GM21367 (cell line): ENCODE results near the gene TREX2.
"Not testable (repeated sequence)": the region's sequence is repeated elsewhere in the genome, so short reads cannot be mapped to it uniquely, and the experiment has no call there.

ENCODE experiments used
- ATAC-seq: cut with Tn5 transposase; IDR thresholded peaks from one replicate; pipeline ENCODE4 v1.9.1; 2021; ENCODE audit not compliant: unreplicated experiment

TREX2 gene

GRCh38 chrX:153410888-153411254 lies 35.0 kb downstream of the TREX2 start:
- ATAC-seq: no peak

- ATAC-seq: no peak
These were observed 35.5 kb downstream of the TREX2 start for GRCh38 chrX:153410373-153410772.

- ATAC-seq: no peak
These were observed 36.3 kb downstream of the TREX2 start for GRCh38 chrX:153409414-153410101.

- no peak for ATAC-seq
These were observed 36.9 kb downstream of the TREX2 start for GRCh38 chrX:153408871-153409351.

- no peak for ATAC-seq
These were observed 37.6 kb downstream of the TREX2 start for GRCh38 chrX:153408221-153408721.

GRCh38 chrX:153407736-153408135 lies 38.1 kb downstream of the TREX2 start:
- ATAC-seq: no peak

GRCh38 chrX:153406903-153407302 lies 39.0 kb downstream of the TREX2 start:
- ATAC-seq: no peak

GRCh38 chrX:153406011-153406410 lies 39.8 kb downstream of the TREX2 start:
- no peak for ATAC-seq

- no peak for ATAC-seq
These were observed 40.4 kb downstream of the TREX2 start for GRCh38 chrX:153405426-153405825.

GRCh38 chrX:153404333-153404732 lies 41.5 kb downstream of the TREX2 start:
- not testable (repeated sequence) for ATAC-seq

GRCh38 chrX:153401133-153401764 lies 44.6 kb downstream of the TREX2 start, which contains the start of gene PNMA6E:
TSS of gene PNMA6E (minus strand) at chrX:153401350. CDS start at chrX:153398849, 2,501 bp downstream.
- ATAC-seq: no peak

GRCh38 chrX:153400146-153401132 lies 45.4 kb downstream of the TREX2 start:
- ATAC-seq: no peak

- ATAC-seq: no peak
These were observed 47.4 kb downstream of the TREX2 start for GRCh38 chrX:153398275-153398960.

- ATAC-seq: no peak
These were observed 48.4 kb downstream of the TREX2 start for GRCh38 chrX:153397256-153397960.

GRCh38 chrX:153396320-153397195 lies 49.3 kb downstream of the TREX2 start:
- ATAC-seq: no peak

GRCh38 chrX:153395613-153396319 lies 50.1 kb downstream of the TREX2 start:
- ATAC-seq: no peak

GRCh38 chrX:153394612-153395011 lies 51.2 kb downstream of the TREX2 start:
- ATAC-seq: no peak
